Mammary epithelial cell (primary cell): ENCODE data around the gene INO80.

Experiments
- EZH2 ChIP-seq: IDR thresholded peaks from 2 replicates; pipeline ENCODE4 v1.6.1; 2012; ENCODE audit warnings: low read length, inconsistent platforms, borderline replicate concordance
- TF ChIP-seq, protein P1 (sequence below), 2 donors: IDR thresholded peaks in 1 of 2; conservative IDR thresholded peaks in 1 of 2; 2 replicates each; pipeline ENCODE4 v1.5.1; 2011 to 2012; ENCODE audit warnings: inconsistent platforms in 2 of 2, low read length in 2 of 2, mild to moderate bottlenecking in 2 of 2, control low read depth in 1 of 2, low read depth in 1 of 2; ENCODE audit not compliant: insufficient read depth in 1 of 2; ENCODE audit errors: extremely low read depth in 1 of 2

- TF ChIP-seq, protein P1, sequence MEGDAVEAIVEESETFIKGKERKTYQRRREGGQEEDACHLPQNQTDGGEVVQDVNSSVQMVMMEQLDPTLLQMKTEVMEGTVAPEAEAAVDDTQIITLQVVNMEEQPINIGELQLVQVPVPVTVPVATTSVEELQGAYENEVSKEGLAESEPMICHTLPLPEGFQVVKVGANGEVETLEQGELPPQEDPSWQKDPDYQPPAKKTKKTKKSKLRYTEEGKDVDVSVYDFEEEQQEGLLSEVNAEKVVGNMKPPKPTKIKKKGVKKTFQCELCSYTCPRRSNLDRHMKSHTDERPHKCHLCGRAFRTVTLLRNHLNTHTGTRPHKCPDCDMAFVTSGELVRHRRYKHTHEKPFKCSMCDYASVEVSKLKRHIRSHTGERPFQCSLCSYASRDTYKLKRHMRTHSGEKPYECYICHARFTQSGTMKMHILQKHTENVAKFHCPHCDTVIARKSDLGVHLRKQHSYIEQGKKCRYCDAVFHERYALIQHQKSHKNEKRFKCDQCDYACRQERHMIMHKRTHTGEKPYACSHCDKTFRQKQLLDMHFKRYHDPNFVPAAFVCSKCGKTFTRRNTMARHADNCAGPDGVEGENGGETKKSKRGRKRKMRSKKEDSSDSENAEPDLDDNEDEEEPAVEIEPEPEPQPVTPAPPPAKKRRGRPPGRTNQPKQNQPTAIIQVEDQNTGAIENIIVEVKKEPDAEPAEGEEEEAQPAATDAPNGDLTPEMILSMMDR (conservative IDR thresholded peaks at IDR 0.05 in 1 of 2, IDR thresholded peaks at IDR 0.05 in 1 of 2; ENCODE audit: extremely low read depth in 1 of 2, insufficient read depth in 1 of 2, low read depth in 1 of 2, low read length in 2 of 2): no peak
- no peak for TF ChIP-seq EZH2
Measured at GRCh38 chr15:40992825-40993224, 123.3 kb downstream of the INO80 start.
